Stomach smooth muscle (tissue), 2 donors: ENCODE data around the gene ATP6V1G1.
"Not testable (repeated sequence)": the region's sequence is repeated elsewhere in the genome, so short reads cannot be mapped to it uniquely, and the experiment has no call there.

Source experiments
- H3K27ac ChIP-seq: one replicate; pipeline ENCODE4 v1.7.0; 2013; ENCODE audit warnings: mild to moderate bottlenecking, low read length, inconsistent platforms
- H3K27me3 ChIP-seq, 2 donors: one replicate each; pipeline ENCODE4 v1.7.0; 2013; ENCODE audit warnings: low read length in 2 of 2; ENCODE audit not compliant: insufficient read depth in 2 of 2, control insufficient read depth in 1 of 2
- H3K36me3 ChIP-seq, 2 donors: one replicate each; pipeline ENCODE4 v1.7.0; 2013; ENCODE audit warnings: low read length in 2 of 2; ENCODE audit not compliant: control insufficient read depth in 2 of 2, insufficient read depth in 2 of 2
- H3K4me1 ChIP-seq: one replicate; pipeline ENCODE4 v1.7.0; 2013; ENCODE audit warnings: low read length; ENCODE audit not compliant: control insufficient read depth, insufficient read depth
- H3K4me3 ChIP-seq, 2 donors: one replicate each; pipeline ENCODE4 v1.7.0; 2013; ENCODE audit warnings: low read length in 2 of 2
- H3K9ac ChIP-seq, 2 donors: one replicate each; pipeline ENCODE4 v1.7.0; 2013; ENCODE audit warnings: low read length in 2 of 2, mild to moderate bottlenecking in 1 of 2
- H3K9me3 ChIP-seq, 2 donors: one replicate each; pipeline ENCODE4 v1.7.0; 2013; ENCODE audit warnings: low read length in 2 of 2; ENCODE audit not compliant: control insufficient read depth in 2 of 2
- donor health status: healthy.
- donor health status: Pancreatic carcinoma.

Gene ATP6V1G1

GRCh38 chr9:114601787-114602186 lies 14.2 kb downstream of the ATP6V1G1 start:
- not testable (repeated sequence) for H3K4me3 ChIP-seq, H3K27me3 ChIP-seq, H3K9ac ChIP-seq, H3K4me1 ChIP-seq, H3K9me3 ChIP-seq, H3K27ac ChIP-seq
- H3K36me3 ChIP-seq: peaks cover 16 to 18% of the 10 kb centered on the region in 2 donors

GRCh38 chr9:114602620-114603019 lies 15.1 kb downstream of the ATP6V1G1 start:
- H3K9ac ChIP-seq: no peak overlapping the region
- no peak overlapping the region for H3K4me3 ChIP-seq
- no peaks in the 10 kb centered on the region for H3K4me1 ChIP-seq
- H3K27me3 ChIP-seq: no peaks in the 10 kb centered on the region
- no peak overlapping the region for H3K27ac ChIP-seq
- no peaks in the 10 kb centered on the region for H3K9me3 ChIP-seq
- peaks cover 15 to 16% of the 10 kb centered on the region in 2 donors for H3K36me3 ChIP-seq

DNA sequence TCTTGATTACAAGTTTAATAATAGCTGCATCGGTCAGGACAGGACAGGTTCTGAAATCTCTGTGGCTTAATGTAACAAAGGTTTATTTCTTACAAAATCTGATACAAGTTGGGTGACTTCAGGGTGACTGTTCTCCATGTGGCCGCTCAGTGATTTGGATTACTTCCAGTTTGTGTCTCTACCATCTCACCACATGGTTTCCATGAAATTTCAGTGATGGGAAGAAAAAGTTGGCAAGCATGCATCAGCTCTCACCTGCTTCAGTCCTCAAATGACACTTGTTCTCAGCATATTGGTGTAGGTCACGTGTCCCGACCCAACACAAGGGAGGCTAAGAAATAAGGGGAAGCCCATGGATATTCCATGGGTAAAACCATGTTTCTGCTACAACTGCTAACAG lies 15.7 kb downstream of the ATP6V1G1 start:
- no peak overlapping the region for H3K27ac ChIP-seq
- H3K4me3 ChIP-seq: no peak overlapping the region
- peaks cover 15 to 16% of the 10 kb centered on the region in 2 donors for H3K36me3 ChIP-seq
- H3K9ac ChIP-seq: no peak overlapping the region
- H3K4me1 ChIP-seq: no peaks in the 10 kb centered on the region
- H3K27me3 ChIP-seq: no peaks in the 10 kb centered on the region
- H3K9me3 ChIP-seq: no peaks in the 10 kb centered on the region

DNA sequence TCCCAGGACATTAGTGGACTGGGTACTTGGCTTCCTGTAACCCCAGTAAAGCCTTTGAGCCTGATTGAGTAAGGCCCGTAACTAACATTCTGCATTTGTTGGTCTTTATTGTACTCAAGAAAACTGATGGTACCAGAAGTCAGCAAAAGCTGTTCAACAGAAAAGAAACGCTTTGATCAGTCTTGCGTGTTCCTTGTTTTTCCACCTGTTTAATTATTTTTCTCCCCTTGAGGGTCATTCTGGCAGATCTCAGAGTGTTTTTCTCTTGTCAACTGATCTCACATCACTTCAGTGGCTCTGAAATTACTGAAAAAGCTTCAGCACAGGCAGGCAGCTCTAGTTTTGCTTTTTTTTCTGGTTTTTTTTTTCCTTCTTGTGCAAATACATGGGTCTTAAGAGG lies 17.4 kb downstream of the ATP6V1G1 start:
- H3K4me1 ChIP-seq: no peaks in the 10 kb centered on the region
- H3K4me3 ChIP-seq: no peak overlapping the region
- H3K9ac ChIP-seq: no peak overlapping the region
- no peaks in the 10 kb centered on the region for H3K9me3 ChIP-seq
- peaks cover 5 to 8% of the 10 kb centered on the region in 2 donors for H3K36me3 ChIP-seq
- no peaks in the 10 kb centered on the region for H3K27me3 ChIP-seq
- no peak overlapping the region for H3K27ac ChIP-seq

- Histone ChIP-seq H3K36me3 (peaks cover 0 to 3% of the 10 kb centered on the region in 2 donors), H3K4me3 (no peak overlapping the region), H3K27ac (no peak overlapping the region), H3K9ac (peak overlapping the region in 1 of 2 donors; percentile 13), H3K9me3 (no peaks in the 10 kb centered on the region), H3K27me3 (no peaks in the 10 kb centered on the region), H3K4me1 (peaks cover 8% of the 10 kb centered on the region)
These were observed 18.5 kb downstream of the ATP6V1G1 start for GRCh38 chr9:114606068-114606467.

DNA sequence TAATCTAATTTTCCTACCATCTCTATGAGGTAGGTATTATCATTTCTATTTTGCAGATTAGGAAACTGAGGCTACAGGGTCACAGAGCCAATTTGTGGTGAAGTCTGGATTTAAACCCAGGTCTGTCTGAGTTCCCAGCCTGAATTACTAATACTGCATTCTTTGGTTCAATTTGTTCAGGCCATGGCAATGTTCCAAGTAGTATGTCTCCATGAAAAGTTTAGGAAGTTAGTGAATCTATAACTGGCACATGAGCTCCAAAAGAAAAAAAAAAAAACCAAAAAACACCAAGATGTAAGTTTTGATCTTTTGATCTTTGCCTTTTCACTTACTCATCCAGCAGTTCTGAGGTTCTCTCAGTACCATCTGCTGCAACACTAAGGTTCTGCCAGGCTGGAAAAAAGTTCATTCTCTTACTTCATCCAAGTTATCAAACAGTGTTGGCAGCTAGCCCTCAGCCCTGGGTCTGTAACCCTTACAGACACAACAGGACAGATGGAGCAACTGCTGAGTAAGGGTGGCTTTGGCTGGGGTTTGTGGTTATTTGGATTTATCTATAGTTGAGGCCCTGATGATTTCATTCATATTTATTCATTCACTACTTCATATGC lies 19.1 kb downstream of the ATP6V1G1 start:
- Histone ChIP-seq H3K9ac (no peak overlapping the region), H3K27me3 (no peaks in the 10 kb centered on the region), H3K27ac (no peak overlapping the region), H3K4me3 (no peak overlapping the region), H3K9me3 (no peaks in the 10 kb centered on the region), H3K4me1 (peaks cover 8% of the 10 kb centered on the region), H3K36me3 (peaks cover 0 to 3% of the 10 kb centered on the region in 2 donors)

DNA sequence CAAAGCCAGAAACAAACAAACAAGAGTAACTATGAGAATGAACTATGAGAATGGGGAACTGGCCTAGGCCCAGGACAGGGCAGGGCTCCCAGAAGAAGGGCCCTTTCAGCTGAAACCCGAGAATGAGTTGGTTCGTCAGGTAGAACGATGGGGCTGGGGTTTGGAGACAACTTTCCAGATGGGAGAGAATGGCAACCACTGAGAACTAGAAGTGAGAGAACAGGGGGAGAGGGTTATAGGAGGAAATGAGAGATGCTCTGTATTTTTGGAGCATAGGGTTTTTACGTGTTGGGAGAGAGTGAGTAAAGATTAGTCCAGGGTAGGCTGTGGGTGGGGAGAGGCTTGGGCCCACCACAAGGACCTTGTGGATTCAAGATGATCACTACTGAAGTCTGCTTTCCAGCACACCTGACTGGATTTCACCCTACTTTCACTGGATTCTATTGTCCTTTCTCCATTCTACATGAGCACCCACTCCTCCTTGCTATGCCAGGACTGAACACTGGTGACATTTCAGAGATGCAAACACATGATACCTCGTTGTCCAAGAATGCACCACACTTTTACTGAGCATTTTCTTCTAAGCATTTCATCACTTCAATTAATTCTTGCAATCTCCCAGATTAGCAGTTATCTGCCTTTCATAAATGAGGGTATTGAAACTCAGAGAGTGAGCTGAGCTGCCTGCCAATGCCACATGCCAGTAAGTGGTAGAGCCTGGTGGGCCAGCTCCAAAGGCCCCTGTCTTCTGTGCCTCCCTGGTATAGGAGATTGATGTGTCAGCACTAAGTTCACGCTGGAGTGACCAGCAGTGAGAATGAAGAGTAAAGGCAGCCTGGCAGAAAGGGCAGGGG lies 20.3 kb downstream of the ATP6V1G1 start:
- H3K9ac ChIP-seq: no peak overlapping the region
- H3K4me1 ChIP-seq: peaks cover 20% of the 10 kb centered on the region
- H3K27ac ChIP-seq: no peak overlapping the region
- no peaks in the 10 kb centered on the region for H3K9me3 ChIP-seq
- H3K36me3 ChIP-seq: peaks cover 0 to 3% of the 10 kb centered on the region in 2 donors
- H3K27me3 ChIP-seq: no peaks in the 10 kb centered on the region
- H3K4me3 ChIP-seq: no peak overlapping the region

GRCh38 chr9:114608525-114608796 lies 20.9 kb downstream of the ATP6V1G1 start:
- Histone ChIP-seq H3K4me1 (peaks cover 21% of the 10 kb centered on the region), H3K27me3 (no peaks in the 10 kb centered on the region), H3K4me3 (no peak overlapping the region), H3K9ac (no peak overlapping the region), H3K27ac (no peak overlapping the region), H3K36me3 (peaks cover 0 to 3% of the 10 kb centered on the region in 2 donors), H3K9me3 (no peaks in the 10 kb centered on the region)

- no peaks in the 10 kb centered on the region for H3K27me3 ChIP-seq
- H3K27ac ChIP-seq: peak overlapping the region; percentile 90
- peak overlapping the region; percentile 69 to 84 for H3K4me3 ChIP-seq
- H3K9ac ChIP-seq: peak overlapping the region; percentile 63 to 88
- peaks cover 21% of the 10 kb centered on the region for H3K4me1 ChIP-seq
- no peaks in the 10 kb centered on the region for H3K36me3 ChIP-seq
- H3K9me3 ChIP-seq: no peaks in the 10 kb centered on the region
These were observed 24.1 kb downstream of the ATP6V1G1 start for GRCh38 chr9:114611516-114612271.

- H3K27ac ChIP-seq: peak overlapping the region; percentile 90
- peaks cover 21% of the 10 kb centered on the region for H3K4me1 ChIP-seq
- H3K9ac ChIP-seq: peak overlapping the region; percentile 63 to 88
- peak overlapping the region; percentile 69 to 84 for H3K4me3 ChIP-seq
- no peaks in the 10 kb centered on the region for H3K36me3 ChIP-seq
- H3K9me3 ChIP-seq: no peaks in the 10 kb centered on the region
- no peaks in the 10 kb centered on the region for H3K27me3 ChIP-seq
These were observed 24.8 kb downstream of the ATP6V1G1 start for GRCh38 chr9:114612272-114612923.
